Stimulated activated CD4-positive, alpha-beta T cell treated with anti-CD3 and anti-CD28 coated beads, Interleukin-2, amount 100 ng/mL, for 48 hours (primary cell): ENCODE results near the gene SDK2.

Experiments used
- DNase-seq, 2 donors: peaks; one replicate each; pipeline ENCODE4 v3.0.0-alpha.2; 2020

SDK2 gene

GRCh38 chr17:73444021-73444420, 200.2 kb downstream of the SDK2 start:
- DNase-seq, result no peak

GRCh38 chr17:73439597-73439996, 204.6 kb downstream of the SDK2 start:
- DNase-seq, result no peak

- DNase-seq, result no peak
Observed at GRCh38 chr17:73437826-73438225, 206.4 kb downstream of the SDK2 start.

GRCh38 chr17:73436954-73437353, 207.3 kb downstream of the SDK2 start:
- no peak for DNase-seq

DNA sequence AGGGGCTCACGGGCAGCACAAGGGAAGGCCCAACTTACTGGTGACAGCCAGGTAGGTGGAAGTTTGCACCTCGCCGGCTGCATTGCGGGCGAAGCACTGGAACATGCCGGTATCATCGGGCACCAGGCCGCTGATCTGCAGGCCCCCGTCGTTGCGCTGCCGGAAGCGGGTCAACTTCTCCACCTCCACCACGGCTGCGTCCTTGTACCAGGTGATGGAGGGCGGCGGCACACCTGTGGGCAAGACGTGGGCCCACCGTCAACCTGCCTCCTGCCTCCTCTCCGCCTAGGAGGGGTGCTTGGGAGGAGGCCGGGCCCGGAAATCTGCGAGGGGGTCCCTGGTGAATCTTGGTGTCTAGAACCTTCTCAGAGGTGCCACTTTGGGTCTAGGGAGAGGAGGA, 208.8 kb downstream of the SDK2 start:
- no peak for DNase-seq

DNA sequence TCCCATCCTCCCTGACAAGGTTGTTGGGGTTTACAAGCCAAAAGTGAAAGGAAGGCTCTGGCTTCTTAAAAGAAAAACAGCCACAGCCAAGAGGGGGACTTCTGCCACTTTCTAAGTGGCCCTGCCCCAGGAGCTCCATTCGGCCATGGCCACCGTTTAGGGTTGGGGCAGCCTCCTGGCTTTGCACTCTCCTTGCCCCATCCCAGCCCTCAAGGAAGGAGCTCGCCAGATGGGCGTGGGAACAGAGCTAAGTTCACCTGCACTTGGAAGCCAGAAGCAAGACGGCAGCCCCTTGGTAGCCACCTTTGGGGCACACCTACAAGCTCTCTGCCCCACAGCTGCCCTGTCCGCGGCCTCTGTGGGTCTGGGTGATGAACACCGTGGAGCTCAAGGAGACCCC, 210.1 kb downstream of the SDK2 start:
- no peak for DNase-seq

- DNase-seq, result no peak
Observed at GRCh38 chr17:73433501-73433900, 210.7 kb downstream of the SDK2 start.

- DNase-seq, result no peak
Observed at GRCh38 chr17:73432624-73433190, 211.5 kb downstream of the SDK2 start.

DNA sequence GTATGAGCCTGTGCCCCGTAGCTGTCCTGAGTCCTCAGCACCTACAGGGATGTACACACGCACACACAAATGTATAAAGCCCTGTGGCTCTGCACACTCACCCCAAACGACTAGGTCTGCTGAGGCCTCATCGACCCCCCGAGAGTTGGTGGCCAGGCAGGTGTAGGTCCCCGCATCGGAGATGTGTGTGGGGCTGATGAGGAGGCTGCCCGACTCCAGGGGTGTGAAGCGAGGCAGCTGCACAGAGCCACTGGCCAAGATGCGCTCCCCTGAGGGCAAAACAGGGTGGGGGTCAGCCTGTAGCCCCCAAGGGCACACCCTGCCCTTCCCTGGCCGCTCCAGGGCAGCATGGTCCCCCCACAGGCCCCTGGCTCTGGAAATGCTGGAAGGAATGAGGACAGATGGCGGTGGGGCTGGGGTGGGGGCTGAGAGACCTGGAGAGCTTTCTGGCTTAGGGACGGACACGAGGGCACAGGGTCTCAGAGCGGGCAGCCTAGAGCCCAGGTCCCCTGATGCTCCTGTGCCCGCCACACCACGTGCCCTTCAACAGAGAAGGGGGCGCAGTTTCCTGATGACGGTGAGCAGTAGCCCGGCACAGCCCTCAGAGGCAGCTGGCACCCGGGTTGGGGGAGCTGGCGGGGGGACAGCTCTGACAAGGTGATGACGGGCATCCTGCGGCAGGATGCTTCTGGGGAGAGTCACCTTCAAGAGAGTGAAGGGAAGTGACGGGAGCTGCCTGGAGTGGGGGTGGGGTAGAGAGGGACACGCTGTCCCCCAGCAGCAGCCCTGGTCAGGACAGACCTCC, 212.6 kb downstream of the SDK2 start:
- no peak for DNase-seq

DNA sequence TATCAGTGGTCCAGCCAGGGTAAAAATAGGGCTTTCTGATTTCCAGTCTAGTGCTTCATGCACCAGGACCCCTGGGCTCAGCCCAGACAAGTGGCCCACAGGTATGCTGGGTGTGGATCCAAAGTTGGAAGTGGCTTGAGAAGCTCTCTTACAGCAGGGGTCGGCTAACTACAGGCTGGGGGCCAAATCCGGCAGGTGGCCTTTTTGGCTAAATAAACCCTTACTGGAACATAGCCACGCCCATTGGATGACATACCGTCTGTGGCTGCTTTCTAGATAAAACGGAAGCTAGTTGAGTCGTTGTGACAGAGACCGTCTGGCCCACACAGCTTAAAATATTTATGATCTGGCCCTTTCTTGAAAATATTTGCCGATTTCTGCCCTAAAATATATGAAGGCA, 213.4 kb downstream of the SDK2 start:
- DNase-seq, result no peak

DNA sequence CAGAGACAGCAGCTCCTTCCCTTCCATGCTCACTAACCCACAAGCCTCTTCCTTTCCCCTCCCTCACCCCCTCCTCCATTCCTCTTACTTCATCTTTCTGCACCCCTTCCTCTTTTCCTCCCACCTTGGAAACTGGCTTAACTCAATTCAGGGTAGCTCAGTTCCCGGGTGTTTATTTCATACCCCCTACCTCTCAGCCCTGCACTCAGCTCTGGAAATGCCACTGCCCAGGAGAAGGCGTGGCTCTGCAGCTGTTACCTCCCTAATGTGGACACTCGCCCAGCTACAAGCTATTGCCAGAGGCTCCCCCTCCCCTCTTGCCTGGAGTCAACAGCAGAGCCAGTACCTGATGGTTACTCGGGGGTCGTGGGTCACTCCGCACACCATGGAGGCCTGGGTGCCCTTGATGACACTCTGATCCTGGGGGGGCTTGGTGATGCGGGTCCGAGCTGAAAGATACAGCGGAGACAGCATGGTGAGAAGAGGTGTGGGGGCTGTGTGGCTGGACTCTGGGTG, 214.0 kb downstream of the SDK2 start:
- no peak for DNase-seq

DNA sequence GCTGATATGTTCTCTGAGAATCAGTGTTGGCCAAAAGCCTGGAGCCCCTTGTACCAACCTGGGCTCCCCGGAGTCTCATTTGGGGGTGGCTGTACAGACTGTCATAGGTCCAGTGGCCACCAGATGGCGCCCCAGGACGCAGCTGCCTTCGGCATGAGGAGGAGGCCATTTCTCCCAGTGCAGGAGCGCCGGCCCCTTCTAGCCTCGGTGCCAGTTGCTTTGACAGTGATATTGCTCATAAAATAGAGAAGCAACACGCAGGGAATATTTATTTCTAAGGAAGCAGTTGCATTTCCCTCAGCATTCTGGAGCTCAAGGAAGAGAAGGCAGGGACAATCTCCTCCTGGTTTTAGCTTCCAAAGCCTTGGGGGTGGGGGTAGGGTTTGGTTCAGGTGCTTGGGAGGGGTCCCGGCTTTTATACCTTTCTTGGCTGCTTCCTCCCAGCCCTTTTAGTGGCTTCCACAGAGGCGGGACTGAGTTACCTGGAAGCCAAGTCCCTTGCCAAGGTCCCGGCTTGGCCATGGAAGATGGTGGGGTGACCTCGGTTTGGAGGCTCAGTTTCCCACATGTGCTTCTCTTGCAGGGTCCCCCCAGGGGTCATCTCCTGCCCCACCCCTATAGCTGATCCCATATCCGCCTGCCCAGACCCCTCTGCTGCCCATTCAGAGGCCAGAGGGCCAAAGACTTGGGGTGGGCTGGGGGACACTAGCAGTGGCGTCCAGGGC, 214.6 kb downstream of the SDK2 start:
- DNase-seq, result peak; percentile 87 to 92

- no peak for DNase-seq
Observed at GRCh38 chr17:73427198-73427597, 217.0 kb downstream of the SDK2 start.

- DNase-seq, result no peak
Observed at GRCh38 chr17:73424571-73424970, 219.7 kb downstream of the SDK2 start.

DNA sequence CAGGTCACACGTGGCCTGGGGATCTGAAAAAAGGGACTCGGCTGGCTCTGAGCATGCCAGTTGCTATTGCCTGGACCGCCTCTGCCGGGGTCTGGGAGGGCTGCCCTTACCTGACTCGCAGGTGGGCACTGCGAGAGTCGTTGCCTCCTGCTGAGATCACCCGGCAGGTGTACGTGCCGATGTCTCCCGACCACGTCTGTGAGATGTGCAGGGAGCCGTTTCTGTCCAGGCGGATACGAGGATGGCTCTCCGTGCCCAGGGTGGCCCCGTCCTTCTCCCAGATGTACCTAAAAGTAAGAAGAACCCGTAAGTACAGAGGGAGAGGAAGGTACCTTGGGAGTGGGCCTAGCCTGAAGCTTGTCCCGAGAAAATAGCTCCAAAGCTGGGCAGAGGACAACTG, 220.4 kb downstream of the SDK2 start:
- no peak for DNase-seq

DNA sequence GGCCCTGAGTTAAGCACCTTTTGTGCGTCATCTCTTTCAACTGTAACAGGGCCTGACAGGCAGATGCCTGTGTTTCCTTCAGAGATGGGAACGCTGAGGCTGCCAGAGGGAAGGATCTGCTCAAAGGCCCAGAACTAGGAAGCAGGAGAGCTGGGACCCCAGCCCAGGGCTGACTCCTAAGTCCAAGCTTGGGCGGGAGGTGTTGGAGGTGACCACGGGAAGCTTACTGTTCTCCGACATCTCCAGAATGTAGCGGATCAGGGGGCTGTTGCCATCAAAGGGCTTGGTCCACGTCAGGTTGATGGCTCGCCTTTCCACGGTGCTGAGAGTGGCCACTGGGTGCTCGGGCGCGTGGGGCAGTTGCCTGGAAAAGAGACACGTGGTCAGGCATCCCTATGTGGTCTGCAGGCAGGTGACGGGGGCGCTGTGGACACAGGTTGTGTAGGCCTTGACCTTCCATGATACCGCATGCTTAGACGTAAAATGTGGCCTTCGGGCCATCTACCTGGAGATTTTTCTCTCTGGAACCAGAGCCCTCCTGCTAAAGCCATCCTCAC, 221.0 kb downstream of the SDK2 start:
- no peak for DNase-seq

GRCh38 chr17:73422121-73422520, 222.1 kb downstream of the SDK2 start:
- no peak for DNase-seq

DNA sequence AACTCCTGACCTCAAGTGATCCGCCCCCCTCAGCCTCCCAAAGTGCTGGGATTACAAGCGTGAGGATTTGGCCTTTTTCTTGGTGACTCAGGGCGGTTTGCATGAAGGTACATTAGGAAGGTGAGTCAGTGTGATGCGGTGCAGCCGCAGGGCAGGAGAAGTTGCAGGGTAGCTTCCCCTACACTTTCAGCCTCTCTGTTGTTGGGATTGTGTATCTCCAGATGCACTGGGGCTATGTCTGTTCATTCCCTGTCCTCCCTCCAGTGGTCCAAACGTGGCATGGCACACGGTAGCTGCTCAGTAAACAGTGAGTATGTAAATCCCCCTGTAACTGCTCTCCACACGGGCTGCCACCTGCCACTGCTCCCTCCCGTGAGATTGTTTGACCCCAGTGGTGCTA, 223.3 kb downstream of the SDK2 start:
- DNase-seq, result no peak

DNA sequence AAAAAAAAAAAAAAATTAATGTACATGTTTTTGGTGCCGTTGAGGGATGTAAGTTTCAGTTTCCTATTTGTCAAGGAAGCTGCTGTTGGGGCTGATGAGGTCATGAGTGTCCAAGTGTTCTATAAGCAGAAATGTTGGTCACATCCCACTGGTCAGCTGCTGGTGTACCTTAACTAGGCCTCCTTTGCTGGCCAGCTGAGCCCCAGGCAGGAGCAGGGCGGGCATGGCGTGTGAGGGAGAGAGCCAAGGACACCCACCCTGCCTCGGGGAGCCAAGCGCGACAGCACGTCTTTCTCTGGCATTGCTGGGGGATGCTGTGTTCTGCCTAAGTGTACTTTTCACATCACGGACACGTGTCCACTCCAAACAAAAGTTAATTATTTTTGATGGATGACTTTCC, 224.4 kb downstream of the SDK2 start:
- no peak for DNase-seq

- no peak for DNase-seq
Observed at GRCh38 chr17:73419051-73419450, 225.2 kb downstream of the SDK2 start.

DNA sequence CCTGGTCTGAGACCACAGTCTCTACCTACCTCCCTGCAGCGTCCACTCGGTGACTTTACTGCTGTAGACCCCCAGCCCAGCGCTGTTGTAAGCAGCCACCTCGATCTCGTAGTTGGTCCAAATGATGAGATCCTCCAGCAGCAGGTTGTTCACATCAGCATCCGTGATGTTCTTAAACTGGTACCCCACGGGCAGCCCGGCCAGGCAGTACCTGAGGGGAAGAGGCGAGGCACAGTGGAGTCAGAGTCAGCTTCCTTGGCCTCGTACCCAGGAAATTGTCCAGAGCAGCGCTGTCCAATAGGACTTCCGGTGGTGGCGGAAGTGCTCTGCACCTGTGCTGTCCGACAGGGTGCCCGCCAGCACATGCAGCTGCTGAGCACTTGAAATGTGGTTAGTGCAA, 228.5 kb downstream of the SDK2 start:
- DNase-seq, result no peak

DNA sequence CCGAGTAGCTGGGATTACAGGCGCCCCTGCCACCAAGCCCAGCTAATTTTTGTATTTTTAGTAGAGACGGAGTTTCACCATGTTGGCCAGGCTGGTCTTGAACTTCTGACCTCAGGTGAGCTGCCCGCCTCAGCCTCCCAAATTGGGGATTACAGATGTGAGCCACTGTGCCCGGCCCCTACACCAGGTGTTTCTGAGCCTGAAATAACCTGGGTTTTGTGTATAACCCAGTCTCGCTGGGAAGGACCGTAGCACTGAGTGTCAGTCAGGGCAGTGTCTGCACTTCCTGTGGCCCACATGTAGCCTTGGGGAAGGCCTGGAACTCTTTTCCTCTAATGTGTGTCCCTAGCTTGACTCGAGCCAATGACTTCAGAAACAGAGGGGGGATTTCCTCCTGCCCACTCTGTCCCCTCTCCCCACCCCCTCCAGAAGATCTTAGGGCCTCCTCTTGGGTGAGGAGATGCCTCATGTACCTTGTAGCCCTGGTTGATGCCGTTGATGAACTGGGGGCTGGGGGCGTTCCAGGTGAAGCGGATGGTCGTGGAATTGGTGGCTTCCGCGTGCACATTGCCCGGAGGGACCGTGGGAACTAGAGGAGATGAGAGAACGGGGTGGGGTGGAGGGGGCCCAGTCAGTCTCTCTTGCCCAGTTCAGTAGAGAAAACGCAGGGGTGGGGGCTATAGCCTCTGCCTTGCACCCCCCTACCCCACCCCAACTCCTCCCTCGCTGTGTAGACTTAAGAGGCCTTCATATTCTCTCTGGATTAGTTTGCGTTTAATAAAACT, 229.9 kb downstream of the SDK2 start:
- no peak for DNase-seq

- DNase-seq, result no peak
Observed at GRCh38 chr17:73412914-73413313, 231.3 kb downstream of the SDK2 start.
